AG09309 (cell line): ENCODE measurements around the gene ERO1A.

Experiments used
- DNase-seq: peaks from one replicate; pipeline ENCODE4 v3.0.0-alpha.2; 2010; ENCODE audit warnings: low read depth
- H3K4me3 ChIP-seq: 2 replicates; pipeline ENCODE4 v1.5.1; 2011; ENCODE audit warnings: mild to moderate bottlenecking, low read depth, low read length, moderate library complexity; ENCODE audit not compliant: control insufficient read depth
- CTCF ChIP-seq: IDR thresholded peaks from 2 replicates; pipeline ENCODE4 v1.5.1; 2011; ENCODE audit warnings: mild to moderate bottlenecking, low read depth, low read length, inconsistent platforms; ENCODE audit not compliant: insufficient read depth, control insufficient read depth; ENCODE audit errors: missing control alignments

The ERO1A gene

GRCh38 chr14:52690983-52691760 lies 4.2 kb downstream of the ERO1A start:
- DNase-seq = no peak
- no peak overlapping the region for H3K4me3 ChIP-seq
- TF ChIP-seq CTCF = no peak

- TF ChIP-seq CTCF = no peak
- DNase-seq = no peak
- H3K4me3 ChIP-seq = no peak overlapping the region
Measured at GRCh38 chr14:52686176-52686575, 9.2 kb downstream of the ERO1A start.

- no peak for DNase-seq
- TF ChIP-seq CTCF = no peak
- no peak overlapping the region for H3K4me3 ChIP-seq
Measured at GRCh38 chr14:52683985-52684520, 11.3 kb downstream of the ERO1A start.

- DNase-seq = no peak
- TF ChIP-seq CTCF = peak; percentile 27
- H3K4me3 ChIP-seq = no peak overlapping the region
Measured at GRCh38 chr14:52678591-52678990, 16.8 kb downstream of the ERO1A start.

- TF ChIP-seq CTCF = no peak
Measured at GRCh38 chr14:52663850-52664249, 31.5 kb downstream of the ERO1A start.

GRCh38 chr14:52661314-52661713 lies 34.0 kb downstream of the ERO1A start:
- DNase-seq = no peak
- no peak for TF ChIP-seq CTCF
- no peak overlapping the region for H3K4me3 ChIP-seq

More at GRCh38 chr14:52663850-52664249, 31.5 kb downstream of the ERO1A start:
- H3K4me3 ChIP-seq = no peak overlapping the region
- no peak for DNase-seq
